Upper lobe of right lung (tissue), 1 donor: Measurements from ENCODE around the gene ASAH2. TPM values are rescaled to one million over a fixed set of nuclear protein-coding genes. Genes with fewer than 3 reads are reported as not detected.
"Not testable (repeated sequence)": the region's sequence is repeated elsewhere in the genome, so short reads cannot be mapped to it uniquely, and the experiment has no call there.

Experiments
- ATAC-seq: fragments of 200-7000 bp; cut with Tn5 transposase; one replicate; pipeline ENCODE4 v1.9.1; 2020; ENCODE audit warnings: mild to moderate bottlenecking, moderate library complexity
- DNase-seq: peaks from one replicate; pipeline ENCODE4 v3.0.0-alpha.2; 2020
- H3K27ac ChIP-seq: fragments of 200-600 bp; one replicate; pipeline ENCODE4 v1.8.0; 2022
- H3K27me3 ChIP-seq: fragments of 200-600 bp; one replicate; pipeline ENCODE4 v1.8.0; 2022; ENCODE audit warnings: mild to moderate bottlenecking
- H3K36me3 ChIP-seq: fragments of 200-600 bp; one replicate; pipeline ENCODE4 v1.8.0; 2022
- H3K4me1 ChIP-seq: fragments of 200-600 bp; one replicate; pipeline ENCODE4 v1.8.0; 2022
- H3K4me3 ChIP-seq: fragments of 200-600 bp; one replicate; pipeline ENCODE4 v1.8.0; 2022; ENCODE audit warnings: mild to moderate bottlenecking
- H3K9me3 ChIP-seq: fragments of 200-600 bp; one replicate; pipeline ENCODE4 v1.8.0; 2022
- intact Hi-C: fragments of 100-400 bp; cut with DNase I; formaldehyde crosslinking; loops from one replicate; pipeline ENCODE4 v1.11.0; 2022
- total RNA-seq: library from RNA; stranded (reverse); fragmentation: NEBNext Ultra II Directional; extraction: Animal tissue kit (Norgen Biotek cat#: 25700); gene quantifications from one replicate; pipeline ENCODE4 v1.2.1, GENCODE V29; 2021
- TF ChIP-seq, protein P1 (sequence below): fragments of 200-600 bp; IDR thresholded peaks from one replicate; pipeline ENCODE4 v1.8.0; 2022; ENCODE audit warnings: antibody characterized with exemption
- donor health status: DM: no; HTN: yes; CAD: no; lungs with severe emphysema.

The ASAH2 gene
- total RNA-seq, 1 donor from 2014 or later, result 1.5 TPM

DNA sequence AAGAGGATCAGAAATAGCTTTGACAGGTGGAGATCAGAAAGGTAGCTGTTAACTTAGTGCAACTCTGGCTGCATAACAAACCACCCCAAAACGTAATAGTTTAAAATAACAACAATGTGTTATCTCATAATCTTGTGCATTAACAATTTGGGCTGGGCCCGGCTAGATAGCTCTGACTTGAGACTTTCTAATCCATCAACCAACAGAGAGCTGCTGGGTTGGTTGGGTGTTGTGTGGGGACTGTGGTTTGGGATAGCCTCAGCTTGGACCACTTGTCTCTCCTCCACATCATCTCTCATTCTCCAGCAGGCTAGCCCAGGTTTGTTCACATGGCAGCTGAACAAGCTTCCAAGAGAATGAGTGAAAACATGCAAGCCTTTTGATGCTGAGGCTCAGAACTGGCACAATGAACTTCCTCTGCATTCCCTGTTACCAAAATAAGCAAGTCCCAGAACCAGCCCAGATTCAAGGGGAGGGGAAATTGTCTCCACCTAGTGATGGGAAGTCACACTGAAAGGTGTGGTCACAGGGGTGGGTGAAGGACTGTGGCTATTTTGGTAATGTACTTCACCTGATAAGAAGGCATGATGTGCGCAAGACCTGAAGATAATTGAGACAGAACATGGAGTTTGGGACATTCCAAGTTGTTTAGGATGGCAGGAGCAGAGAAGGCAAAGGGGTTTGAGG is 20.4 kb upstream of the ASAH2 start:
- H3K36me3 ChIP-seq, result no peaks in the 10 kb centered on the region
- no peak overlapping the region for H3K27ac ChIP-seq
- H3K4me1 ChIP-seq, result no peaks in the 10 kb centered on the region
- intact Hi-C loops, result no loop called here
- TF ChIP-seq, protein P1, sequence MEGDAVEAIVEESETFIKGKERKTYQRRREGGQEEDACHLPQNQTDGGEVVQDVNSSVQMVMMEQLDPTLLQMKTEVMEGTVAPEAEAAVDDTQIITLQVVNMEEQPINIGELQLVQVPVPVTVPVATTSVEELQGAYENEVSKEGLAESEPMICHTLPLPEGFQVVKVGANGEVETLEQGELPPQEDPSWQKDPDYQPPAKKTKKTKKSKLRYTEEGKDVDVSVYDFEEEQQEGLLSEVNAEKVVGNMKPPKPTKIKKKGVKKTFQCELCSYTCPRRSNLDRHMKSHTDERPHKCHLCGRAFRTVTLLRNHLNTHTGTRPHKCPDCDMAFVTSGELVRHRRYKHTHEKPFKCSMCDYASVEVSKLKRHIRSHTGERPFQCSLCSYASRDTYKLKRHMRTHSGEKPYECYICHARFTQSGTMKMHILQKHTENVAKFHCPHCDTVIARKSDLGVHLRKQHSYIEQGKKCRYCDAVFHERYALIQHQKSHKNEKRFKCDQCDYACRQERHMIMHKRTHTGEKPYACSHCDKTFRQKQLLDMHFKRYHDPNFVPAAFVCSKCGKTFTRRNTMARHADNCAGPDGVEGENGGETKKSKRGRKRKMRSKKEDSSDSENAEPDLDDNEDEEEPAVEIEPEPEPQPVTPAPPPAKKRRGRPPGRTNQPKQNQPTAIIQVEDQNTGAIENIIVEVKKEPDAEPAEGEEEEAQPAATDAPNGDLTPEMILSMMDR, result no peak
- H3K4me3 ChIP-seq, result no peak overlapping the region
- DNase-seq, result no peak
- H3K9me3 ChIP-seq, result no peaks in the 10 kb centered on the region
- no peak for ATAC-seq
- peaks cover 4% of the 10 kb centered on the region for H3K27me3 ChIP-seq

DNA sequence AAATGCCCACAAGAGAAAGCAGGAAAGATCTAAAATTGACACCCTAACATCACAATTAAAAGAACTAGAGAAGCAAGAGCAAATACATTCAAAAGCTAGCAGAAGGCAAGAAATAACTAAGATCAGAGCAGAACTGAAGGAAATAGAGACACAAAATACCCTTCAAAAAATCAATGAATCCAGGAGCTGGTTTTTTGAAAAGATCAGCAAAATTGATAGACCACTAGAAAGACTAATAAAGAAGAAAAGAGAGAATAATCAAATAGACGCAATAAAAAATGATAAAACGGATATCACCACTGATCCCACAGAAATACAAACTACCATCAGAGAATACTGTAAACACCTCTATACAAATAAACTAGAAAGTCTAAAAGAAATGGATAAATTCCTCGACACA is 16.6 kb upstream of the ASAH2 start:
- H3K27ac ChIP-seq, ATAC-seq: not testable (repeated sequence)

DNA sequence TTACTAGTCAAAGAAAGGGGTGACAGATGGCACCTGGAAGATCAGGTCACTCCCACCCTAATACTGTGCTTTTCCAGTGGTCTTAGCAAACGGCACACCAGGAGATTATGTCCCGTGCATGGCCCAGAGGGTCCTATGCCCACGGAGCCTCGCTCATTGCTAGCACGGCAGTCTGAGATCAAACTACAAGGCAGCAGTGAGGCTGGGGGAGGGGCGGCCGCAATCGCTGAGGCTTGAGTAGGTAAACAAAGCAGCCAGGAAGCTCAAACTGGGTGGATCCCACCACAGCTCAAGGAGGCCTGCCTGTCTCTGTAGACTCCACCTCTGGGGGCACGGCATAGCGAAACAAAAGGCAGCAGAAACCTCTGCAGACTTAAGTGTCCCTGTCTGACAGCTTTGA is 11.3 kb upstream of the ASAH2 start:
- H3K27ac ChIP-seq, H3K4me1 ChIP-seq, H3K27me3 ChIP-seq, H3K9me3 ChIP-seq, H3K4me3 ChIP-seq, H3K36me3 ChIP-seq, intact Hi-C loops, ATAC-seq, DNase-seq: not testable (repeated sequence)

More for the DNA sequence above, 16.6 kb upstream of the ASAH2 start:
- H3K36me3 ChIP-seq, intact Hi-C loops, H3K4me1 ChIP-seq, H3K4me3 ChIP-seq, H3K27me3 ChIP-seq, DNase-seq, H3K9me3 ChIP-seq: not testable (repeated sequence)

DNA sequence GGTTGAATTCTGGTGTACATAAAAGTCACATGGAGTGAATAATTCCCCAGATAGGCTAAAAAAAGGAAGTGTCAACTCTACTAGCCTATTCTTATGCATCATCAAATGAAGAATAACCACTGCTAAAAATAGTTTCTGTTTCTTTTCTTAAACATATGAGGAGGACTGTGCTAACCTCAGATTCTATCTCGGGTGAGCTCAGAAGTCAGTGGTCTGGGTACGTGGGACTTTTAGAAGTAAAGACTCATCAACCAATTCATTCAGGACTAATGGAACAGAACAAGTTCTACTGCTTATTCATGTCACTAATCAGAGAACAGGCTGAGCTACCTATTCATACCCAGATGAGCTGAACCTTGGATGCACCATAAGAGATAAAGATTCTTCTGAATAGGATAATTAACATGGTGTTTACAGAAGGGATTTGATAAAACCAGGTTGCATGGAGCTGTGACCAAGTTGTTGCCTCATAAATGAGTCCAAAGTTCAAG is 9.5 kb upstream of the ASAH2 start:
- Histone ChIP-seq H3K27me3 (peaks cover 4% of the 10 kb centered on the region), H3K27ac (no peak overlapping the region), H3K9me3 (no peaks in the 10 kb centered on the region), H3K4me1 (no peaks in the 10 kb centered on the region), H3K4me3 (no peak overlapping the region), H3K36me3 (no peaks in the 10 kb centered on the region)
- TF ChIP-seq, protein P1, result no peak
- intact Hi-C loops, result no loop called here
- DNase-seq (no peak), ATAC-seq (no peak)

DNA sequence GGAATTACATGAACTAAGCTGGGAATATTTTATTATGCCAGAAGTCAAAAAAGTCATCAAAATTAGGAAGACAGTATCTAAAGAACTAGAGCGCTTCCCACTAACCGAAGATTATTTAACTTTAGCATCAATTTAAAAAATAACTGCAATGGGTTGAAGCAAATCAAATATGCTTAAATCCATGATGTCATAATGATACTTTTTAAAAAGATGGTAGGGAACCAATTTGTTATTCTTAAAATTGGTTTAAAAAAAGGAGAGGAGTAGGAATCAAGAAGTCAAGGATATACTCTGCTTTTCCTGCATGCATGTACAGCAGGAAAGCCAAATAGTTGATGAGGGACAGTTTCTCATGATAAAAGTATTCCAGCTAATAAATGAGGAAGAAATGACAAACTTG is 3.2 kb upstream of the ASAH2 start:
- intact Hi-C loops, result no loop called here
- H3K4me3 ChIP-seq, result no peak overlapping the region
- ATAC-seq (no peak), DNase-seq (no peak)
- no peaks in the 10 kb centered on the region for H3K4me1 ChIP-seq
- H3K27ac ChIP-seq, result no peak overlapping the region
- H3K9me3 ChIP-seq, result no peaks in the 10 kb centered on the region
- TF ChIP-seq, protein P1, result no peak
- no peaks in the 10 kb centered on the region for H3K27me3 ChIP-seq
- H3K36me3 ChIP-seq, result no peaks in the 10 kb centered on the region

DNA sequence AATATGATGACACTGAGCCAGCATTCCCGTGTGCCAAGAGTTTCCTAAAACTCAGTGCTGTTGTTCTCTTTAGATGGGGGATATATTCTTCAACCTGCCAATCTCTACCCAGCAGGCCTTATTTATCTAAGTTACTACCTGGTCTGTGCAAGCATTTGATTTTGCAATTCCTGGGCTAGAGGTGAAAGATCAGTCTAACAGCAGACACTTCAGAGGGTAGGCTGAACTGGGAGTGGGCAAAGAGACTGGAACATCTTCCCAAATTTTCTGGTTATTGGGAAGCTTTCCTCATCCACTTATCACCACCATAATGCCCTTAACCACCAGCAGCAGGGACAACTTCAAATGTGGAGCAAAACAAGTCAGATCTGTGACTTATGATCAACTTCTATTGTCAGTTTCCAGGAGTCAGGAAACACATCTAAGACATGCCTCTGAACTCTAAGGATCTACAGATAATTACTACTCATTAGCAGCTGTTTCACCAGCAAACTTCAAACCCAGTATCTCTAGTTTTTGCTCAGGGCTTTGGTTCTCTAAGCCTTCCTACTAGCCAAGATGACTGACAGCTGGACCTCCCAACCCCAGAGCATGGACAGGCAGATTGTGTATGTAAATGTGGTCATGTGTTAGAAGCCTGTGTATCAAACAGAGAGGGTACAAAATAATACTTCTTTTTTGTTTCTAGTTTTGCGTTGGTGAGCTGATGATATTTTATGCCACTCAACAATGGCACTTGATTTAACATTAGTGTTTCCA is 1.0 kb downstream of the ASAH2 start:
- no peaks in the 10 kb centered on the region for H3K4me1 ChIP-seq
- no peaks in the 10 kb centered on the region for H3K27me3 ChIP-seq
- H3K36me3 ChIP-seq, result no peaks in the 10 kb centered on the region
- no peak overlapping the region for H3K27ac ChIP-seq
- DNase-seq, result no peak
- intact Hi-C loops, result no loop called here
- no peaks in the 10 kb centered on the region for H3K9me3 ChIP-seq
- H3K4me3 ChIP-seq, result no peak overlapping the region
- no peak for ATAC-seq
- TF ChIP-seq, protein P1, result no peak
